Measurements from ENCODE around the gene ESYT1. TPM values are rescaled to one million over a fixed set of nuclear protein-coding genes. Genes with fewer than 3 reads are reported as not detected.

The ESYT1 gene
- total and polyA plus RNA-seq, 2 donors (not counting 1 experiment from before 2014, with no cell fraction given) = 182 to 446 TPM

- peaks cover 5% of the 10 kb centered on the region for H3K4me1 ChIP-seq (ENCODE audit: control insufficient read depth, extremely low read depth, insufficient read depth, low read length)
- no peak overlapping the region for H3K9ac ChIP-seq (ENCODE audit: insufficient read depth, low read length)
- H3K4me2 ChIP-seq (ENCODE audit: extremely low read depth, insufficient read depth, low read length) = no peak overlapping the region
- H4K20me1 ChIP-seq (ENCODE audit: control insufficient read depth, extremely low read depth, insufficient read depth, low read length) = no peaks in the 10 kb centered on the region
- no peak overlapping the region for H3K27ac ChIP-seq (ENCODE audit: insufficient read depth, low read length)
- H2AFZ ChIP-seq (ENCODE audit: low read length) = no peak overlapping the region
- no peaks in the 10 kb centered on the region for H3K79me2 ChIP-seq (ENCODE audit: control insufficient read depth, insufficient read depth, low read length)
- no peaks in the 10 kb centered on the region for H3K27me3 ChIP-seq (ENCODE audit: control insufficient read depth, insufficient read depth, low read length)
- H3K4me3 ChIP-seq (replicated peaks in 1 of 4; ENCODE audit: control extremely low read depth in 1 of 4, insufficient read depth in 1 of 4, low read depth in 3 of 4, low read length in 4 of 4) = no peak overlapping the region
- DNase-seq (ENCODE audit: low read depth in 2 of 2) = peak; percentile 30 to 72
- TF ChIP-seq, protein P1, sequence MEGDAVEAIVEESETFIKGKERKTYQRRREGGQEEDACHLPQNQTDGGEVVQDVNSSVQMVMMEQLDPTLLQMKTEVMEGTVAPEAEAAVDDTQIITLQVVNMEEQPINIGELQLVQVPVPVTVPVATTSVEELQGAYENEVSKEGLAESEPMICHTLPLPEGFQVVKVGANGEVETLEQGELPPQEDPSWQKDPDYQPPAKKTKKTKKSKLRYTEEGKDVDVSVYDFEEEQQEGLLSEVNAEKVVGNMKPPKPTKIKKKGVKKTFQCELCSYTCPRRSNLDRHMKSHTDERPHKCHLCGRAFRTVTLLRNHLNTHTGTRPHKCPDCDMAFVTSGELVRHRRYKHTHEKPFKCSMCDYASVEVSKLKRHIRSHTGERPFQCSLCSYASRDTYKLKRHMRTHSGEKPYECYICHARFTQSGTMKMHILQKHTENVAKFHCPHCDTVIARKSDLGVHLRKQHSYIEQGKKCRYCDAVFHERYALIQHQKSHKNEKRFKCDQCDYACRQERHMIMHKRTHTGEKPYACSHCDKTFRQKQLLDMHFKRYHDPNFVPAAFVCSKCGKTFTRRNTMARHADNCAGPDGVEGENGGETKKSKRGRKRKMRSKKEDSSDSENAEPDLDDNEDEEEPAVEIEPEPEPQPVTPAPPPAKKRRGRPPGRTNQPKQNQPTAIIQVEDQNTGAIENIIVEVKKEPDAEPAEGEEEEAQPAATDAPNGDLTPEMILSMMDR (conservative IDR thresholded peaks at IDR 0.05 in 1 of 2, IDR thresholded peaks at IDR 0.05 in 1 of 2; ENCODE audit: low read depth in 1 of 2, low read length in 2 of 2) = no peak
- TF ChIP-seq EZH2 (IDR thresholded peaks at IDR 0.05; ENCODE audit: low read length, missing control alignments) = no peak
- no peaks in the 10 kb centered on the region for H3K9me3 ChIP-seq (ENCODE audit: control insufficient read depth, insufficient read depth, low read depth, low read length)
- peaks cover 14% of the 10 kb centered on the region for H3K36me3 ChIP-seq (ENCODE audit: control insufficient read depth, insufficient read depth, low read length)
These were observed 18.7 kb downstream of the ESYT1 start for GRCh38 chr12:56146492-56147460.

DNA sequence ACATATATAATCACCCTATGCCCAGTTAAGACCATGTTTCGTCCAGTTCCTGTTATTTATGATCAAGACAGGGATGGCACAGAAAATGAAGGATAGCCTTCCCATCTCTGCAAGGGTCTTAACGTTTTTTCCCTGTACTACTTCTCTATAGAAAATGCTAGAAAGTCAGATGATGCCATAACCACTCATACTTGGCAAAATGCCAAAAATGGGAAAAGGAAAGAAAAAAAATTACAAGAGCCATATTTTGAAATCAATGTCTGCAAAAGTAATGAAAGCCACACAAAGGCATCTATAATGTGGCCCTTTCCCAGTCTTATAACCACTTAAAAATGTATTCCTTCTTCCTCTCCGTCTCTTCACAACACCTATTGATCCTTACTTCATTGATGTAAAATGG is 22.5 kb downstream of the ESYT1 start:
- Histone ChIP-seq H3K4me2 (ENCODE audit: extremely low read depth, insufficient read depth, low read length) (no peak overlapping the region), H3K27ac (ENCODE audit: insufficient read depth, low read length) (no peak overlapping the region), H2AFZ (ENCODE audit: low read length) (no peak overlapping the region), H3K4me3 (replicated peaks in 1 of 4; ENCODE audit: control extremely low read depth in 1 of 4, insufficient read depth in 1 of 4, low read depth in 3 of 4, low read length in 4 of 4) (no peak overlapping the region), H3K27me3 (ENCODE audit: control insufficient read depth, insufficient read depth, low read length) (no peaks in the 10 kb centered on the region), H3K4me1 (ENCODE audit: control insufficient read depth, extremely low read depth, insufficient read depth, low read length) (peaks cover 13% of the 10 kb centered on the region), H3K79me2 (ENCODE audit: control insufficient read depth, insufficient read depth, low read length) (peaks cover 5% of the 10 kb centered on the region), H3K36me3 (ENCODE audit: control insufficient read depth, insufficient read depth, low read length) (no peaks in the 10 kb centered on the region), H3K9ac (ENCODE audit: insufficient read depth, low read length) (no peak overlapping the region), H3K9me3 (ENCODE audit: control insufficient read depth, insufficient read depth, low read depth, low read length) (no peaks in the 10 kb centered on the region), H4K20me1 (ENCODE audit: control insufficient read depth, extremely low read depth, insufficient read depth, low read length) (no peaks in the 10 kb centered on the region)
- TF ChIP-seq, protein P1 (conservative IDR thresholded peaks at IDR 0.05 in 1 of 2, IDR thresholded peaks at IDR 0.05 in 1 of 2; ENCODE audit: low read depth in 1 of 2, low read length in 2 of 2) = no peak
- TF ChIP-seq EZH2 (IDR thresholded peaks at IDR 0.05; ENCODE audit: low read length, missing control alignments) = no peak
- DNase-seq (ENCODE audit: low read depth in 2 of 2) = peak; percentile 24 to 66

DNA sequence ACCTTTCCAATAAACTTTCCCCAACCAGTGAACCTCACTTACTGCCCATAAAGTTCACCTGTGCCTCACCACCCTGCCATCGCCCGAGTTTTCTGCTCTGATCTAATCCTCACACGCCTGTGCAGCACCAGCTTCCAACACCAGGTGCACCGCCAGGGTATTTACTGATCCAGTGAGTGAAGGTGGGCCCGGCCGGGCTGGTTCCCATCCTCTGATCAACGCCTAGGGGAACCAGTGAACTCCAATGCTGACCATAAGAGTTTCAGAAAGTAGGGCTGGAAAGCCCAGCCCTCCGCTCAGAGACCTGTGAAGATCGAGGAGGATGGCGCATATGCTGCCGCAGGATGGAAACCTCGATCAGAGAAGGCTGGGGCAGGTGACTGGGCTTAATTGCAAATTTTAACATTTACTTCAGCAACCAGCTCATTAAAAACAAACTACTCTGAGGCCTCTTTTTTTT is 23.6 kb downstream of the ESYT1 start:
- Histone ChIP-seq H3K9me3 (ENCODE audit: control insufficient read depth, insufficient read depth, low read depth, low read length) (no peaks in the 10 kb centered on the region), H3K79me2 (ENCODE audit: control insufficient read depth, insufficient read depth, low read length) (peaks cover 5% of the 10 kb centered on the region), H3K27ac (ENCODE audit: insufficient read depth, low read length) (peak overlapping the region; percentile 76), H3K36me3 (ENCODE audit: control insufficient read depth, insufficient read depth, low read length) (no peaks in the 10 kb centered on the region), H4K20me1 (ENCODE audit: control insufficient read depth, extremely low read depth, insufficient read depth, low read length) (no peaks in the 10 kb centered on the region), H3K4me3 (replicated peaks in 1 of 4; ENCODE audit: control extremely low read depth in 1 of 4, insufficient read depth in 1 of 4, low read depth in 3 of 4, low read length in 4 of 4) (peak overlapping the region; percentile 53 to 83 (median 68)), H3K9ac (ENCODE audit: insufficient read depth, low read length) (peak overlapping the region; percentile 46), H3K27me3 (ENCODE audit: control insufficient read depth, insufficient read depth, low read length) (no peaks in the 10 kb centered on the region), H3K4me1 (ENCODE audit: control insufficient read depth, extremely low read depth, insufficient read depth, low read length) (peaks cover 13% of the 10 kb centered on the region), H2AFZ (ENCODE audit: low read length) (peak overlapping the region; percentile 65), H3K4me2 (ENCODE audit: extremely low read depth, insufficient read depth, low read length) (peak overlapping the region; percentile 92)
- peak in 1 of 2 donors; percentile 23 for DNase-seq (ENCODE audit: low read depth in 2 of 2)
- no peak for TF ChIP-seq EZH2 (IDR thresholded peaks at IDR 0.05; ENCODE audit: low read length, missing control alignments)
- TF ChIP-seq, protein P1 (conservative IDR thresholded peaks at IDR 0.05 in 1 of 2, IDR thresholded peaks at IDR 0.05 in 1 of 2; ENCODE audit: low read depth in 1 of 2, low read length in 2 of 2) = peak; percentile 19 to 39

Data from fibroblast of lung (primary cell).